ENCODE measurements around the gene AAK1.
"Not testable (repeated sequence)": the region's sequence is repeated elsewhere in the genome, so short reads cannot be mapped to it uniquely, and the experiment has no call there.

AAK1 gene

GRCh38 chr2:69566669-69567068 lies 76.9 kb downstream of the AAK1 start:
- no peak for DNase-seq

- DNase-seq = no peak
These were observed 78.1 kb downstream of the AAK1 start for GRCh38 chr2:69565431-69565839.

- DNase-seq = no peak
These were observed 78.9 kb downstream of the AAK1 start for GRCh38 chr2:69564604-69565003.

GRCh38 chr2:69563021-69563420 lies 80.5 kb downstream of the AAK1 start:
- no peak for DNase-seq

GRCh38 chr2:69561101-69561500 lies 82.4 kb downstream of the AAK1 start:
- DNase-seq = no peak

GRCh38 chr2:69560147-69560482 lies 83.4 kb downstream of the AAK1 start:
- no peak for DNase-seq

GRCh38 chr2:69559442-69560146 lies 83.9 kb downstream of the AAK1 start:
- no peak for DNase-seq

- DNase-seq = no peak
These were observed 87.5 kb downstream of the AAK1 start for GRCh38 chr2:69556008-69556407.

- no peak for DNase-seq
These were observed 88.6 kb downstream of the AAK1 start for GRCh38 chr2:69554981-69555380.

- no peak for DNase-seq
These were observed 89.0 kb downstream of the AAK1 start for GRCh38 chr2:69554568-69554967.

- no peak for DNase-seq
These were observed 89.5 kb downstream of the AAK1 start for GRCh38 chr2:69553991-69554390.

- not testable (repeated sequence) for DNase-seq
These were observed 93.0 kb downstream of the AAK1 start for GRCh38 chr2:69550511-69550910.

- DNase-seq = no peak
These were observed 94.1 kb downstream of the AAK1 start for GRCh38 chr2:69549421-69549820.

- DNase-seq = no peak
These were observed 95.4 kb downstream of the AAK1 start for GRCh38 chr2:69547984-69548715.

GRCh38 chr2:69546646-69547045 lies 96.9 kb downstream of the AAK1 start:
- no peak for DNase-seq

GRCh38 chr2:69545477-69545932 lies 98.0 kb downstream of the AAK1 start:
- no peak for DNase-seq

GRCh38 chr2:69544951-69545350 lies 98.6 kb downstream of the AAK1 start:
- no peak for DNase-seq

GRCh38 chr2:69539549-69539908 lies 104.0 kb downstream of the AAK1 start:
- no peak for DNase-seq

- no peak for DNase-seq
These were observed 104.5 kb downstream of the AAK1 start for GRCh38 chr2:69538872-69539548.

GRCh38 chr2:69538249-69538648 lies 105.3 kb downstream of the AAK1 start:
- DNase-seq = no peak

GRCh38 chr2:69535817-69536241 lies 107.7 kb downstream of the AAK1 start:
- DNase-seq = no peak

GRCh38 chr2:69531186-69531585 lies 112.4 kb downstream of the AAK1 start:
- DNase-seq = no peak

GRCh38 chr2:69529480-69529879 lies 114.1 kb downstream of the AAK1 start:
- DNase-seq = no peak

- DNase-seq = no peak
These were observed 118.3 kb downstream of the AAK1 start for GRCh38 chr2:69525261-69525660.

All from right forelimb (tissue), 1 donor.